CD4-positive, alpha-beta T cell treated with Interleukin-4 for 4 hours (primary cell): ENCODE measurements around the gene SLC6A3.
"Not testable (repeated sequence)": the region's sequence is repeated elsewhere in the genome, so short reads cannot be mapped to it uniquely, and the experiment has no call there.

Experiments used
- DNase-seq: peaks from one replicate; pipeline ENCODE4 v3.0.0-alpha.2; 2020

SLC6A3 gene

DNA sequence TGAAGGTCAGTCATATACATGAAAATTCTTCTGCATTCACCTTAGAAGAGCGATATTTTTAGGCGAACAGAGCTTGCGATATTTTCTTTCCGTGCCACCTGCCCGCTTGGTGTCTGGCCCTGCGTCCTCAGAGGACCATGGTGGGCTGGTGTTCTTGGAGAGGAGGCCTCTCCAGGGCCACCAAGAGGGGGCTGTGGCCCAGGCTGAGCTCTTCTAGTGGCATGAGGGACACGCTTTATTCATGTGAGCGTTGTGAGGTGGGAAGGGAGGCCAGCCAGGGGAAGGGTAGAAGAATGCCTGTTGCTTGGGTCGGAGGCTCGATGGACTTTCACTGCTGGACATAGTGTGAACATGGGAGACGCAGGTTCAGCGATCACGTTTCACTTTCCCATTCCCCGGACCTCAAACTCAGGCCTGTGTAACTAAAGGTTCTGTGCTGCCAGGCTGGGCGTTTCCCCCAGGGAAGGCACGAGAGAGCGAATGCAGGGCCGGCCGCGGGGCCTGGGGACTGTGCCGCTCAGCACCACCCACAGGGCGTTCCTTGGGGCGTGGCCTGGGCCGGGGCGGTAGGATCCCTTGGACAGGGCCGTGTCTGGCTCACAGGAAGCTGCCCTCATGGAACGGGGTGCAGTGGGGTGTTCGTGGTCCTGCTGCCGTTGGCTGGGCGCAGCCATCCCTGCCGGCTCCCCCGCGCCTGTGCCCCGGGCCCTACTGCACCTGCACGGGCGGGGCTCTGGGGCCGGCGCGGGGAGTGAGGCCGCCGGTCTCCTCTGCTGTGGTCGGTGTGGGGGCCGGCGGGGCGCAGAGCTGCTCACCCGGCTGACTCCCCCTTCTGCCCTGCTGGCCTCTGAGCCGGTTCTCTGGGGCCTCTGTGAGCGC lies 59.6 kb downstream of the SLC6A3 start:
- DNase-seq, result peak; percentile 81

DNA sequence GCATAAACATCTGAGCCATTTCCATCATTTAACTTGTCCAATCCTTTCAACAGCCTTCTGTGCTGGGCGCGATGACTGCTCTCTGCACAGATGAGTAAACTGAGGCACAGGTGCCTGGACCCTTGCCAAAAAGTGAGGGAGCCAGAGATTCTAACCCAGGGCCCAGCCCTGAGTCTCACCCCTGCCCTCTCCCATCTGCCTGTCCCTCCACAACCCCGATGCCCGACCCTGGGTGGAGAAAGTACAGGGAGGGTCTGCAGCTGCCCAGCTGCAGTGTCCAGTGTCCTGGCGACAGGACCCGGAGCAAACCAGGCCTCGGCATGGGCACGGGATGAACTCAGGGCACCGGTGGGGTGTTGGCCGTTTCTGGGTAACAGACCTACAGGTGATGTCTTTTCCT lies 60.7 kb downstream of the SLC6A3 start:
- no peak for DNase-seq

DNA sequence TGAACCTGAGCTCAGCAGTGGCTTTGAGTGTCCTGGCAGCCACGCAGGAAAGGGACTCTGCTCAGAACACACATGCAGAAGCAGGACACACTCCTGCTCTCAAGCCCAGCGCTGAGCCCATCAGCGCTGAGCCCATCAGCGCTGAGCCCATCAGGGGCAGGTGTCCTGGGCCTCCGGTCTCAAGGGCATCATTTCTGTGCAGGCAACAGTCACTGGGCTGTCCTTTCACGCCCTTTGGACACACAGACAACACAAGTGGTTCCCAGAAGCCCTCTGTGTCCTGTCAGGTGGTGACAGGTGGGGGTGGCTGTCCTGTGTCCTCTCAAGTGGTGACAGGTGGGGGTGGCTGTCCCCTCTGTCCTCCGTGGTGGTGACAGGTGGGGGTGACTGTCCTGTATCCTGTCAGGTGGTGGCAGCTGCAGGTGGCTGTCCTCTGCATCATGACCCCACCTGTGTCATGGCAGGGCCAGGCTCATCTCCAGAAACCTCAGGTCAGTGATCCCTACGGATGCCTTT lies 61.3 kb downstream of the SLC6A3 start:
- DNase-seq, result no peak

DNA sequence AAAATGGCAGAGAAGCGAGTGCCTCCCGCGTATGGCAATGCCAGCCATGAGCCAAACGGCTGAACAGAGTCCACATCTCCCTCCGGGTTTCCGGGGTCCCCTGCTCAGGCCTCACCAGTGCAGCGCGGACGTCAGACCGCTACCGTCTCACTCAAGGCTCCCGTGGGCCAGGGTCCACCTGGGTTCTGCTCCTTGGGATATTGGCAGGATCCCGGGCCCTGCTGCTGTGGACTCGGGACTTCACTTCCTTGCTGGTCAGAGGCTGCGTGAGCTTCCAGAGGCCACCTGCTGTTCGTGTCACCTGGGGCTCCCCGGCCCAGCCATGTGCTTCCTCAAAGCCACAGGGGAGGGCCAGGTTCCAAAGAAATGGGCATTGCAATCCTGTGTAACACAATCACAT lies 61.9 kb downstream of the SLC6A3 start:
- no peak for DNase-seq

DNA sequence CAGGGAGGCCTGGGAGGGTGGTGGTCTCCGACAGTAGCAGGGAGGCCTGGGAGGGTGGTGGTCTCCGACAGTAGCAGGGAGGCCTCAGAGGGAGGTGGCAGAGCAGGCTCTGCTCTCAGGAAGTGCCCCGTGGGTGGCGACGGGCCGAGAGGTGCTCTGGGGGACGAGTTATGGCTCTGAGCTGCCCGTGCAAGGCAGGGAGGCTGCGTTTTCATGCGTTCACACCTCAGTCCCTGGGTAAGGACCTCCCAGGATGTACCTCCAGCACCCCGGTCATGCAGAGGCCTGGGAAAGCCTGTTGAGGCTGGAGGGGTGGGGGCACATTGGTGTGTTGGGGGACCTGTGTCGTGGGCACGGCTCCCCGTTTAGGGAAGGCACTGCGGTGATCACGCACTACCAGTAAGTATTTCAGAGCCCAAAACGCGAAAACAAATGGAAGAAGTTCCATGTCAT lies 63.0 kb downstream of the SLC6A3 start:
- no peak for DNase-seq

DNA sequence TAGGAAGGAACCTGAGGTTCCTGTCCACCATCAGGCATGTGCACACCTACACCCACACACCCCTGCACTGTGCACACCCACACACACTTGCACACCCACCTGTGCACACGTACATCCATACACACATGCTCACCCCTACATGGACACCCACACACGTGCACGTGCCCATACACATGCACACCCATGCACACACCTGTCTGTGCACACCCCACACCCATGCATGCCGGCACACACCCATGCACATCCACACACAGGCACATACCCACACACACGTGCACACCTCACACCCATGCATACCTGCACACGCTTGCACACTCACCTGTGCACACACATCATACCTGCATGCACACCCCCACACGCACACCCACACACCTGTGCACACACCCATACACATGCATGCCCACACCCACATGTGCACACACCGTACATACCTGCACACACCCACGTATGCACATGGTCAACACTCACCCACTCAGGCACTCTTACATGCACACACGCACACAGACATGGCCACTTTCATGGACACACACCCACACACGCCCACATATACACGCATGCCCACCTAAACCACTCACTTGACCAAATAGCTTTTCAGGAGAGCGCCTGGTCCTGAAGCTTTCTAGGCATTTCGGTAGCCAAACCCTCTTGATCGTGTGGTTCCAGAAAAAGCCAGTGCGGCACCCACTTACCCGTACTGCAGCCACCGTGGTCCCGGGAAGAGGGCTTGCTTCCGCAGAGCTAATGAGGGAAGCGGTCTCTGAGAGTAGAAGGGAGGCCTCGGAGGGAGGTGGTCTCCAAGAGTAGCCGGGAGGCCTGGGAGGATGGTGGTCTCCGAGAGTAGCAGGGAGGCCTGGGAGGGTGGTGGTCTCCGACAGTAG lies 63.6 kb downstream of the SLC6A3 start:
- no peak for DNase-seq

DNA sequence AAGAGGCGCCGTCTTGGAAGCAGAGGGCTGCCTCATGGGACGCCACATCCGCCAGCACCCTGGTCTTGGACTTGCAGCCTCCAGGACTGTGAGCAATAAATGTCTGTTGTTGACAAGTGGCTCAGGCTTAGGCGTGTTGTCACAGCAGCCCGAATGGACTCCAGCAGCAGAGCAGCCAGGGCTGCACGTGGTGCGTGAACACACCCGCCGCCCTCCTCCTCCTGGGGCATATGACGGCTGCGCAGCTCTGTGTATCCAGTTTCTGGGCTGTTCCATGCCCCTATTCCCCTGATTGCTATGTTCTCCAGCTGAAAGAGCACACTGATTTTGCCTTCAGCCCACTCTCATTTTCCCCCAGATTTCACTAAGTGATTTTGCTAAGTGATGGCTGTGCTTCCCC lies 64.3 kb downstream of the SLC6A3 start:
- no peak for DNase-seq

DNA sequence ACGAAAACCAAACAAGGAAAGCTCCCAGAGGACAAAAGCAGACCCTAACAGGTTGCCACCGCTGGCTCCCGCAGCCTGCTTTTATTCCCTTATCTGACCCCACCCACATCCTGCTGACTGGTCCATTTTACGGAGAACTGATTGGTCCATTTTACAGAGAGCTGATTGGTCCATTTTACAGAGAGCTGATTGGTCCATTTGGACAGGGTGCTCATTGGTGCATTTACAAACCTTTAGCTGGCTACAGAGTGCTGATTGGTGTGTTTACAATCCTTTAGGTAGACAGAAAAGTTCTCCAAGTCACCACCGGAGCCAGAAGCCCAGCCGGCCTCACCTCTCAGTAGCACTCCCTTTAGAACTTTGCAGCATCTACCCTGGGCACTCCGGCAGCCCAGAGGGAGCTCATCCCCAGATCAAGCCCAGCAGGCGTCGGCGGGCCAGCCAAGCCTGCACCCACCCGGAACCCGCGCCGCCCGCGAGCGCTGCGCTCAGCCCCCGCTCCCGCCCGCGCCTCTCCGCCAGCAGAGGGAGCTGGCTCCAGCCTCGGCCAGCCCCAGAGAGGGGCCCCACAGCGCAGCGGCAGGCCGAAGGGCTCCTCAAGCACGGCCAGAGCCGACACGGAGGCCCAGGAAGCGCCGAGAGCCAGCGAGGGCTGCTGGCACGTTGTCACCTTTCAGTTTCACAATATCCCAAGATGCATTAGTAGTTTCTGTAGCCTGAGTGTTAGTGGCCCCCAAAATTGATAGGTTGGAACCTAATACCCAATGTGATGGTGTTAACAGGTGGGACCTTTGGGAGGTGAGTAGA lies 65.0 kb downstream of the SLC6A3 start:
- DNase-seq, result peak; percentile 43

DNA sequence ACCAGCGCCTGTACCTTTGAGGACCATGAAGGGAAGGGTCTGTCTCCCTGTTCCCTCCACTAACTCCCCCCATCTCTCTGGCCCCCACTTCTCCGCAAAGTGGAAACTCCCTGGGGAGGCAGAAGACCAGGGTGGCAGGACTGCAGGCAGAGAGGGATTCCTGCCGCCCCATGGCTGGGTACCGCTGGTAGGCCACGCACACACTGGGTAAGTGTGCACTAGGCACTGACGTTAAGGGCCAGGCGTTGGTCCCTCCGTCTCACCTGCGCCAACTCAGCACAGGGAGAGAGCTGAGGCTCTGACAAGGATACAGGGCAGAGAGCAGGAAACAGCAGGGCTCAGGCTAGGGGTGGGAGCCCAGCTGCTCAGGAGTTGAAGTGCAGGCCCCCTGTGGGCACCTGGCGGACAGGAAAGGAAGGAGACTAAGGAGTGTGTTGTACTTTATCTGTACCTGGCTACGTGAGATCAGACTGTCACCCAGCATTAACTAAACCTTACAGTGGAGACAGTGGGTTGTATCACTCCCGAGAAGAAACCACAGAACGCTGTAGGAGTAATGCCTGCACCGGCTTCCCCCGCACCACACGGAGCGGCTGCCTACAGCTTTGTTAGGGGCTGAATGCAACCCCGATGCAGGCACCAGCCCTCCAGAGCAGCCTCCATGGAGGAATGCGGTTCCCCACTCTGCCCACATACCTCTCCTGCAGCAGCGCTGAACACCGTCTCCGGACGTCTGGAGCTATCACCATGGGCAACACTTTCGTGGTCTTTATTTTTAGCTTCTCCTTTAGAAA lies 66.2 kb downstream of the SLC6A3 start:
- DNase-seq, result no peak

DNA sequence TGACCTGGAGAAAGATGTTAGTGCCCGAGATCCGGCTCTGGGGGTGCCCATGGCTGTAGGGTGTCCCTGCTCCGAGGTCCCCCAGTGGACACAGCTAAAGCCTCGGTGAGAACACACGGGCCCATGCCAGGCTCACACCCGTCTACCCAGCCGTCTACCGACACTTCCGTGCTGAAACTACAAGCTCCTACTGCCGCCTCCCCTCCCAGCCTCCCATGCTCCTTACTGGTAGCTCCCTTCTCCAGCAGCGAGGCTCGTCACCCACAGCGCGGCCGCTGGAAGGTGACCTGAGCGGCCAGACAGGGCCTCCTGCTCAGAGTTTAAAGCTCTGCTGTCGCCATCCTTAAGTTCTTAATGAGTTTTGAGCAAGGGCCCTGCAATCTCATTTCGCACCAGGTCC lies 67.1 kb downstream of the SLC6A3 start:
- DNase-seq, result no peak

DNA sequence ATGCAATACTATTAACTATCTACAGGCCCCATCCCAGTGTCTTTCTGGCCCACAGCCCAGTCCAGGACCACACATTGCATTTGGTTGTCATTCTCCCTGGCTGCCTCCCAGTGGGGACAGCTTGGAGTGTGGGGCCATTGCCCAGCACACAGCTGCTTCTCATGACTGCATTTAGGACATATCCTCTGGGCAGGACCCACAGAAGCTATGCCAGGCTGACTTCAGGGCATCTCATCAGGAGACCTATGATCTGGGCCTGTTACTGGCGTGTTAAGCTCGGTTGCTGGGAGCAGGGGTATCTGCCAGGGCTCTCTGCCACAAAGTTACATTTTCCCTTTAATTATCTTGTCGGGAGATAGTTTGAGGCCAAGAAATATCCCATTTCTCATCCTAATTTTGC lies 68.3 kb downstream of the SLC6A3 start:
- DNase-seq, result no peak

DNA sequence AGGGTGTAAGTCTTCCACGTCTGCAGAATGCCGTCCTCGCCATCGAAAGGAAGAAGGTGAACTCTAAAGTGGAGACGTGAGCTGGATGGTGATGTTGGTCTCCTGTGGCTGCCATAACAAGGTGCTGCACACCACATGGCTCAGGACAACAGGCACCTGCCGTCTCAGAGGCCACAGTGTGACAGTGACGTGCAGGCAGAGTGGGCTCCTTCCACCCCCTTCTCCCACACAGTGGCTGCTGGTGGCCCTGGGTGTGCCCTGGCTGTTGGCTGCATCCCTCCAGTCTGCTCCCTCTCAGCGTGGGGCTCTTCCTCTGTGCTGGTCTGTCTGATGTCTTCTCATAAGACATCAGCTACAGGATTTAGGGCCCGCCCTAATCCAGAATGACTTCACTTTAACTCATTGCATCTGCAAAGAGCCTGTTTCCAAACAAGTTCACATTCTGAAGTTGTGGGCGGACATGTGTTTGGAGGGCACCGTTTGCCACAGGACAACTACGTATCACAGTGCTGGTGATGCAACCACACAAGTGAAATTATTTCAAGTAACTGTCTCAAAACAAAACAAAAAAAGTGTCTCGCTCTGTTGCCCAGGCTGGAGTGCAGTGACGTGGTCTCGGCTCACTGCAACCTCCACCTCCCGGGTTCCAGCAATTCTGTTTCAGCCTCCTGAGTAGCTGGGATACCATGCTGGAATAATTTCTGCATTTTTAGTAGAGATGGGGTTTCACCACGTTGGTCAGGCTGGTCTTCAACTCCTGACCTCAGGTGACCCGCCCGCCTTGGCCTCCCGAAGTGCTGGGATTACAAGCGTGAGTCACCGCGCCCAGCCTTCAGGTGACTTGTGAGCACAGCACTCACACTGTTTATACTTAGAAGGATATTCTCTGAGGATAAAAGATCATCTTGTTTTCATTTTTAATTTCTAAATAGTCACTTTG lies 69.1 kb downstream of the SLC6A3 start:
- DNase-seq, result no peak

DNA sequence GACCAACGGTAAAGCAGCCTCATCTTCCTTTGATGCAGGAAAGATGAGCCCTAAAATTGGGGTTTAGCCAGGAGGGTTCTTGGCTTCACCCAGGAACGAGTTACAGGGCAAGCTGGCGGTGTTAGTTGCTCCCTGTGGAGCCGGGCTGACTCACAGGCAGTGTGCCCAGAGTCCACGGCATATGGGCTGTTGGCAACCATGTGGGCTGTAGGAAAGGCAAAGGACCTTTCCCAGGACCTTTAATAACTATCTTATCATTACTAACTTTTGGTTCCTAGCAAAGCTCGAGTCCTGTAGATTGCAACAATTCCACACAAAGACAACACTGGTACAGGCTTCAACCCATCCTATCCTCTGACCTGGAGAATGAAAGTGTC lies 70.6 kb downstream of the SLC6A3 start:
- DNase-seq, result no peak

DNA sequence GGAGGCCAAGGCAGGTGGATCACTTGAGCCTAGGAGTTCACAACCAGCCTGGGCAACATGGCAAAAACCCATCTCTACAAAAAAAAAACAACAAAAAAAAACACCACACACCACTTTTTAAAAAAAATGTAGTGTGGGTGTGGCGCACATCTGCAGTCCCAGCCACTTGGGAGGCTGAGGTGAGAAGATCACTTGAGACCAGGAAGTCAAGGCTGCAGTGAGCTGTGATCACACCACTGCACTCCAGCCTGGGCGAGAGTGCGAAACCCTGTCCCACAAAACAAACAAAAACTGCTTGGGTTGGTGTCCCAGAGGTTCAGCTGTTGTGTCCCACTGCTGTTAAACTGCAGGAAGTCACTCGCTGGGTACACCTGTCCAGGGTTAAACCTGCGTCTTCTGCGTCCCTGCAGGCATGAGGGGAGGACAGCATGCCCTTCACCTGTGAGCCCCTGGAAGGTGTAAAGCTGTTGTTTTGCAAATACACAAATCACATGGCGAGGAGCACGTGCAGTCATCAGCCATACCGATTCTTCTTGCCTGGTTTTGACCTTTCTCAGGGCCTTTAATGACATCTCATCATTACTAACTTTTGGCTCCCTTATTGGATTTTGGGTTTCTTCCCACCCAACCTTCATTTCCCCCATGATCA lies 71.1 kb downstream of the SLC6A3 start:
- peak; percentile 39 for DNase-seq

DNA sequence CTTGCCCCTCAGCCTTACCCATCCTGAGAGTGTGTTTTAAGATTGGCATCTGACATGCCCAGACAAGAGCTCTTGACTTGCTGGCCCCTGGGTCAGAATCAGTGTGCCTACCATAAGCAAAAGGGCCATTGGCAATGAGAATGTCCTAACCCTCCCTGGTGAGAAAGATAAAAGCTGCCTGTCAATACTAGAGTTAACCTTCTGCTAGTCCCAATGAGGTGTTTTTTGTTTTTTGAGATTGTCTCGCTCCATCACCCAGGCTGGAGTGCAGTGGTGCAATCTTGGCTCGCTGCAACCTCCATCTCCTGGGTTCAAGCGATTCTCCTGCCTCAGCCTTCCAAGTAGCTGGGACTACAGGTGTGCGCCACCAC lies 73.3 kb downstream of the SLC6A3 start:
- DNase-seq, result not testable (repeated sequence)

DNA sequence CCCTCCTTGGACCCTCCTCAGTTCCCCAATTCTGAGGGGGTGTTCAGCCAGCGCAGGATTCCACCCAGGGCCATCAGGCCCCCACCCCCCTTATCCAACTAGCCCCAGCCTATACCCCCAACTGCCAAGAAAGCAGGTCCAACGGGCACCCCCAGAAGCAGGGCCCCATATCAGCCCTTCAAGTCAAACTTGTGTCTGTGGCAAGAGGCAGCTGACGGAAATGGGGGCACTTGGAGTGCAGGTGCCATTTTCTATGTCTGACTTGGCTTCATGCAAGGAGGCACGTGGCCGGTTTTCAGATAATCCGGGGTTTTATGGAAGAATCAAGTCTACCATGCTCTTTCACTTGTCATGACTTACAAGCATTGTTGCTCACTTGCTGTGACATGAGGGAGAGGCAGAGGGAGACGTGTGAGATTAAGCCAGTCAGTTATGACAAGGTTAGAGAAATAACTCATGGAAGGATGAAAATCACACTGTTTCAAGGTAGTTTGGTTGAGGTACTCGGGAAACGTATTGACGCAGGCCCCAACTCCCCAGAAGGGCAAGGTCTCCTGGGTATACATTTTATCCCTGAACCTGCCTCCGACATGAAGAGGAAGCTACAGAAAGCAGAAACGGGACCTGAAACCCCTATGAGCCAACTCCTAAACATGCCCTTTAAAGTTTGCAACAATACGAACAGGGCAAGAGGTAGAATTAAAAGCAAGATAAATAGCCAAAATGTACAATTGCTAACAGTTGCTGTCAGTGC lies 73.8 kb downstream of the SLC6A3 start:
- DNase-seq, result no peak

DNA sequence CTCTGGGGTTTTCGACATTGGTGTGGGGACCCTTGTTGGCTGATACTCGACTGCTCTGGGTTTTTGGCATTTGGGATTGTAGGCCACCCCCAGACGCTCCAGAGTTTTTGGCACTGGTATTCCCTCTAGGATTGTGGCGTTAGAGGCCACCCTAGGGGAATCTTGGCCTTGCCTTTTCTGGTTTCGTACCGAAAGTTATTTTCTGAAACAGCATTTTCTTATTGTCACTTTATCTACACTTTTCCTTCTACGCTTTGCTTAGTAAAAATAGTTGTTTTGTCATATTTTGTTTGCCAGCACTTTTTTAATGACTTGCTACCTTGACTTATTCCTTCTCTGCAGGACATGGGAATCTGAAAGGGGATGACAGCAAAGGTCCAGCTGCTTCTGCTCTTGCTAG lies 75.2 kb downstream of the SLC6A3 start:
- DNase-seq, result no peak

DNA sequence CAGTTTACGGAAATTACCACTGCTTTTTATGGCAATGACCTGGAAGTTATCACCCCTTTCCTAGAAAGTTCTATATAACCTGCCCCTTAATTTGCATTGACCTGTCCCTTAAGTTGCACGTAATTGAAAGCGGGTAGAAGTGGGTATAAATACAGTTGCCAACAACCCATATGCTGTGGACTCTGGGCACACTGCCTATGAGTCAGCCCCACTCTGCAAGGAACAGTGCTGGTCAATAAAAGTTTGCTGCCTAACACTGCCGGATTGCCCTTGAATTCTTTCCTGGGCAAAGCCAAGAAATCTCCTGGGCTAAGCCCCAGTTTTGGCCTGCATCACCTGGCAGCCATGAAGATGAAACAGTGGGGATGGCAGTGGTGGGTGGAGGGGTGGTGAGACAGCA lies 76.5 kb downstream of the SLC6A3 start:
- no peak for DNase-seq

DNA sequence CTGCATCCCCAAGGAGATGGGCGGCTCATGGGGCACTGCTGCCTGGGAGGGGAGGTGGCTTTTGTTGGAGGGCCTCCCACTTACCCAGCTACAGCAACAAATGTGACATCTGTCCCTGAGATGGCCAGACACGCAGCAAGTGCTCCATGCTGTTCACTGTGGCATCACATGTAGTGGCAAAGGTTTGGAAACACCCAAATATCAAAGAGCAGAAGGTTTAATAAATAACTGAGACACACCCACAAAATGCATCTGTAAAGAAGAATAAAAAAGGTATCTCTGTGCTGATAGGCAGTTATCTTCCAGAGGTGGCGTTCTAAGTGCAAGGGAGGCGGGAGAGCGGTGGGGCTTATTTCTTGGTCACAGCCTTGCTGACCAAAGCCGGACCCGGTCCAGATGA lies 77.0 kb downstream of the SLC6A3 start:
- DNase-seq, result no peak

DNA sequence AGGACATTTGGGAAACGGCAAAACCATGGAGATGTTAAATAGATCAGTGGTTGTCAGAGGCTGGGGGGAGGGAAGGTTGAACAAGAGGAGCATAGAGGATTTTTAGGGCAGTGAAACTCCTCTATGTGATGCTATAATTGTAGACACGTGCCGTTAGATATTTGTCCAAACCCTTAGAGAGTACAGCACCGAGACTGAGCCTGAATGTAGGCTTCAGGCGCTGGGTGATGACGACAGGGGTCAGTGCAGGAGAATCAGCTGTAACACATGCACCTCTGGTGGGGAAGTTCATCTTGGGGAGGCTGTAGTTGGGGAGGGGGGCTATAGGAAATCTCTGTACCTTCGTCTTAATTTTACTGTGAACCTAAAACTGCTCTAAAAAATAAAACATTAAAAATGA lies 78.1 kb downstream of the SLC6A3 start:
- no peak for DNase-seq
